GM19397 (cell line): ENCODE measurements around the gene BEND5.

Source experiments
- ATAC-seq: cut with Tn5 transposase; IDR thresholded peaks from one replicate; pipeline ENCODE4 v1.9.1; 2021; ENCODE audit warnings: mild to moderate bottlenecking, moderate library complexity; ENCODE audit not compliant: unreplicated experiment

Gene BEND5

DNA sequence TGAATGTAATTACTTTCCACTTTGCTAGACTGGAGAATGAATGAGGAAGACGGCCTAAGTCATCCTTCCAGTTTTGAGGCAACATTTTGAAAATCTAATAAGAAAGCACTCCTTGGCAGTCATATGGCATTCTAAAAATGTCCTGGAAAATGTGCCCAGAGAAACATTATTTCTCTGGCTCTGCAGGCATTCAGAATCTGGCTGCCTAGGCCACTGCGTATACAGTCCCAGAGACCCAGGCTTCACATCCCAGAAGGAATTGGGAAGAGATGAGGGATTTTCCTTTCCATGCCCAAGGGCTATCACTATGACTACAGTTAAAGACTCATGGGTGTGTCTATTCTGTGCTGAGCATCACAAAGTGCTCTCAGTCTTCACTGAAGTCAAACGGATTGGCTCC lies 92.9 kb downstream of the BEND5 start:
- ATAC-seq = no peak

- ATAC-seq = no peak
Measured at GRCh38 chr1:48681476-48682305, 95.0 kb downstream of the BEND5 start.

DNA sequence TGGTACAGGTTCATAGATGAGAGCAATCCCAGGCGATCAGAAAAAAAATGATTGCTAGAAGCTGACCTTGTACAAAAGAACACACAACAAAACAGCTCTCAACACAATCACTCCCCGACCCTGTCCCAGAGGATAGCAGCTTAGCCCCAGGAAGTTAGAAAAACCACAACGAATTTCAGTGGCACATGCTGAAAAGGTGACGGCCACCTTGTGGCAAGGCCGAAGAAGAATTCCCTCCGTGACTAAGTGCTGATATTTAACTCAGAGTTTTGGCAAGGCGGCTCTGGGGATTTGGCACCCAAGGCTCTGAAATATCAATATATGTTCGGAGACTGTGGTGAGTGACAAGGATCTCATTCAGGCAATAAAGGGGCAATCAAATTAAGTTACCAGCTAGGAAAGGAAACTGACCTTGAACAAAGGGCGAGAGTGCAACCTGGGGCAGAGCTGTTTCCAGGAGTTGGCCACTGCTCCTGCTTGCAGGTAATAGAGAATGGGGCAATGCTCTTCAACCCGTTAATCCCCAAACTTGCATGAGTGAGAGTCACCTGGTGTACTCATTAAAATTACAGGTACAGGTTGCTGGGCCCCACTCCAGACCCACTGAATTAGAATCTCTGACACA lies 96.2 kb downstream of the BEND5 start:
- no peak for ATAC-seq

GRCh38 chr1:48679859-48680258 lies 96.8 kb downstream of the BEND5 start:
- ATAC-seq = no peak

DNA sequence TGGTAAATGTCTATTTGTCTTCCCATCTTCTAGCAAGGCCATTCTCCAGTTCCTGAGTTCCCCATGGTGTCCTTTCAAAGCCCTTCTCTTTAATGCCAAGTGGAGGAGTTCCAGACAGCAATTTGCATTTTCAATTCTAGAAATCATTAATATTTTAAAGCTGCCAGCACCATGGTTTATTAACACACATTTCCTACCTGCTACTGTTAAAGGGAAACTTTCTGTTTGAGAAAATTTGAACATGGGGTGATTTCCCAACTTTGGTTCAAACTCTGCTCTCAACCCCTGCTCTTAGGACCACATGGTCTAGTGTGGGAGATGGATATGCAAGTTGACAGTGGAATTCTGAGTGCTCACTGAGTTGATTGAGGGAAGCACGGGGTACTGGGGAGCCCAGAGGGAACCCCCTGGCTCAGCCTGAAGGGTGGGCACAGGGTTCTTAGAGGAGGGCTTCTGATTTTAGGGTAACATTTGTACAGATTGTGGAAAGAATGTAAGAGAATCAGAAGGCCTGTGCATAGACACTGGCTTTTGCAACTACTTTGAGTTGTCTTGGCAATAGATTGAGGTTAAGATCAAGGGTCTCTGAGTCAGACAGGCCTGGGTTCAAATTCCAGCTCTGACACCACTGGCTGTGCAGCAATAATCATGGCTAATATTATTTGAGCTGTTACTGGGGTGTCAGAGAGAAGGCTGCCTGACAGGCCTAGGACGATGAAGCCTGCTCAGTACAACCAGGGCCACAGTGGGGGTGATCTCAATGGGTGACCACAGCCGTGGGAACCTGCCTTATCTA lies 97.8 kb downstream of the BEND5 start:
- ATAC-seq = no peak
